Stimulated activated CD8-positive, alpha-beta memory T cell treated with anti-CD3 and anti-CD28 coated beads, Interleukin-7, amount 100 ng/mL, for 48 hours (primary cell): ENCODE results near the gene TGFBR2.

Source experiments
- DNase-seq, 2 donors: peaks; one replicate each; pipeline ENCODE4 v3.0.0-alpha.2; 2020; ENCODE audit warnings: low read depth in 1 of 2; ENCODE audit errors: extremely low read depth in 1 of 2

Gene TGFBR2

DNA sequence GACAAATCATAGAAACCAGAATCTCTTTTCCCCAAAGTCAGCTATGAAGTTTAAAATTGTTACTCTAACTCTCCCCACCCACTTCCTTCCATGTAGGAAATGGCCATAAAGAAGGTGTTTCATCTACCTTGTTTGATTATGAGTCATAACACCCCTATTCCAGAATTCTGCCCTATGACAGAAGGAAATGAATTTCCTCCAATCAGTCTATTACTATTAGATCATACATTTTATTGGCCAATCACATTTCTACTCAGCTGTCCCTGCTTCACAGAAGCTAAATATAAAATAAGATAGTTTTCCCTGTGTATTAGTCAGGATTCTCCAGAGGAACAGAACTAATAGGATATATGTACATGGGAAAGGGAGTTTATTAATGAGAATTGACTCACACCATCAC is 102.1 kb downstream of the TGFBR2 start:
- DNase-seq, result no peak

DNA sequence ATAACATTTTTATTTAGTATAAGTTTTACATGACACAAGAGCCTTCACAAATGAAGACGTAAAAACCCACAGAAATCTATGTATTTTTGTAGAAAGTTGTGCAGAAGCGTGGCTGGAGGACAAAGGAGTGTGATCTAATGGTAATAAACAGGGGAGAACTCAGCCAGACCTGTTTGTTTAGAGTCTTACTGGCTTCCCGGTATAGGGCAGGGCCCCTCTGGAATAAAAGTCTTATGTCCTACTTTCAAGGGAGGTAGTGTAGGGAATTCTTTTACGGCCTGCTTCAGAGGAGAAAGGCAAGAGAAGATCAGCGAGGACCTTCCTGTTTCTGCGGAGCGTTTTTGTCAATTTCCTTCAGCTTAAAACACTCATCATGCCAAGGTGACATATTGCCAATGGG is 103.6 kb downstream of the TGFBR2 start:
- DNase-seq, result no peak

DNA sequence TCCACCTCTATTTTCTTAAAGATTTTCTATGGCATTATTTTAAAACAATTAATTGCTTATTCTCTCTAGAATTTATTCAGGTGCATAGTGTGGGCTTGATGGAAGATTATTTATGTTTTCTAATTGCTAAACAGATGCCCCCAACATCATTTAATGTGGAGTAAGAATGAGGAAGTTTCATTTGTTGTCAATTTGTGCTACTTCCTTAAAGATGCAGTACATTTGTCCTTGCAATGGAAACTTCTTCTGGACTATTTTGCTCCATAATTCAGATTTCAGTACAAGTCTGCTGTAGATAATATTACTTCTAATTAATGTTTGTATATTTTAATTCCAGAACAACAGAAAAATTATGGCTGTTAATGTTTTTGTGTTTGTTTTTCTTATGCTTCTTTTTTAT is 104.8 kb downstream of the TGFBR2 start:
- DNase-seq, result no peak

DNA sequence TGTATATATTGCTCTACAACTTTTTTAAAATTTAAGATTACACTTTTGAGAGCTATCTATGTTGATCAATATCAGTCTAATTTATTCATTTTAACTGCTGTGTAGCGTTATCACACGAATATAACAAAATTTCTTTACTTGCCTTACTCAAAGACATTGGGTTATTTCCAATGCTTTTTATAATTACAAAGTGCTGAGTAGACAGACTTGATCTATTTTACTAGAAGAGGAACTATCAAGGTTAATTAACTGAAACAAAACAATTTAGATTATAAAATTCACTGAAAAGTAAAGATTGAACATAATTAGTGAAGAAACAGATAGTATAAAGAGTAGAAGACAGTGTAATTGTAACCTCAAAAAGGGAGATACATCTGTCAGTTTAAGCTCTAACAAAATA is 105.5 kb downstream of the TGFBR2 start:
- DNase-seq, result no peak

DNA sequence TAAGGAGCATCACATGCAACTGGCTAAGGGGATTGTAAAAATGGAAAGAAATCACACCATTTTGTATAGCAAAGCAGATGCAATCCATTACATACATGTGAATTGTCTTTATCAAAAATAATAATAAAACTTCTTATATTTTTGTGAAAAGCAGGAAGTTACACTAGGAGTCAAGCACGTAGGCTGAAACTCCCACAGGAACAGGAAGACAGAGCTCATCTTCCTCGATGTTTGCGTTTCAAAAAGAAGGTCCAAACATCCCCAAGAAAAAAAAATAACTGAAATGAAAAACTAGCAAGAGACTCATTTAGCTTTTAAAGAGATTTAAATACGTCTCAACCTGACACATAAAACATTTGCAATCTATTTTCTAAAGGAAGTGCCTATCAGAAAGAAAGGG is 106.6 kb downstream of the TGFBR2 start:
- DNase-seq, result no peak

DNA sequence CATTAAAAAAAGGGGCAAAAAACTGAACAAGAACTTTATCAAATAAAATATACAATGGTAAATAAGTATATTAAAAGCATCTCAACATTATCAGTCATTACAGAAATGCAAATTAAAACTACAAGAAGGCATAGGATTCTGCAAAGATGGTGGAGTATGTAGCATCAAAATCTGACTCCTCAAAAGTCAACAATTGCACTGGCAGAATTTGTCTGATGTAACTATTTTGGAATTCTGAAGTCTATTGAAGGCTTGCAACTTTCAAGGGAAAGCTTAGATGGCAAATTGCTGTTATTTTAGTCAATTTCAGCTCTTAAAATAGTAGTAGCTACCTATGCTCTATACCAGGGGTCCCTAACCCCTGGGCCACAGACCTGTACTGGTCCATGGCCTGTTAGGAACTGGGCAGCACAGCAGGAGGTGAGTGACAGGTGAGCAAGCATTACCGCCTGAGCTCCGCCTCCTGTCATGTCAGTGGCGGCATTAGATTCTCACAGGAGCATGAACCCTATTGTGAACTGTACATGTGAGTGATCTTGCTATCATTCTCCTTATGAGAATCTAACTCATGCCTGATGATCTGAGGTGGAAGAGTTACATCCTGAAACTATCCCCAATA is 107.6 kb downstream of the TGFBR2 start:
- no peak for DNase-seq

DNA sequence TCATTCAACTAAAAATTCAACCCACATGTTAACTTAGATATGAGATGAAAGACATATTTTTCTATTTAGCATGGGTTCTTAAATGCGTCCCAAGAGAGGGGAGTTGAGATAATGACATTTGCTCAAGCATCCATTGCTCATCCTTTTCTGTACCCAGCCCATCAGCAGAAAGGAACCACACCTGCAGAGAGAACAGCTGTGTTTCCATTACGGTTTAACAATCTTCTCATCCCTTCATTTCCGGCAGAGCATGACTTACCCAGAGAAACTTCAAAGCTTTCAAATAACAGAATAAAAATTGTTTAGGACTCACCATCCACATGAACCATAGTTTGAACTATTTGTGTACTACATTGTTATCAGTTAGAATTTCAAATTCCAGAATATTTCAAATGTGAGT is 113.1 kb downstream of the TGFBR2 start:
- no peak for DNase-seq

DNA sequence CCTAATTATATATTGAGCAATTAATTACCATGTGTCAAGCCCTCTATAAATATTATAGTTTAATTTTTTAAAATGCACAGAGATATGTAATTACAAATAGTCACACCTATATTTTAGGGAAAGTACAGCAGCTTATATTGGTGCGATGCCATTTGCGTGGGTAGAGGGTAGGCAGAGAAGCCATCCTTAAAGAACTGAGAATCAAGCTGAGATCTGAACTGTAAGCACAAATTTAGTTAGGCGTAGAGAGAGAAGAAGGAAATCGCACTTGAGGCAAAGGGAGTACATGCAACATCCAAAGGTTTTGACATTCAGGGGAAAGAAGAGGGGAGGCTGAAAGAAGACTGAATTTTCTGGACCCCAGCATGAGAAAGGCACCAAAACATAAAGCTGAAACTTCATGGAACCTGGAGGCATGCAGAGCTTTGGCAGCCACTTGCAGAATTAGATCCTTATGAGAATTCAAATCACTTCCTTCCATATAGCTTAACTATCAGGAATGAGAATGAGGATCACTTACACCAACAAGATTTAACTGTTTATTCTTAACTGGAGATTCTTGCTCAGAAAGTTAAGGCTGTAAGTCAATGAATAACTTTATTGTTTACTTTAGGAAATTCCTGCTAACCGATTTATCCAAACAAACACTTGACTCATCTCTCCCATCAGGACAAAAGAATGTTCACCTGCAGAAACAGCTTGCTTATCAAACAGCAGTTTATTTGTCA is 114.3 kb downstream of the TGFBR2 start:
- DNase-seq, result no peak

DNA sequence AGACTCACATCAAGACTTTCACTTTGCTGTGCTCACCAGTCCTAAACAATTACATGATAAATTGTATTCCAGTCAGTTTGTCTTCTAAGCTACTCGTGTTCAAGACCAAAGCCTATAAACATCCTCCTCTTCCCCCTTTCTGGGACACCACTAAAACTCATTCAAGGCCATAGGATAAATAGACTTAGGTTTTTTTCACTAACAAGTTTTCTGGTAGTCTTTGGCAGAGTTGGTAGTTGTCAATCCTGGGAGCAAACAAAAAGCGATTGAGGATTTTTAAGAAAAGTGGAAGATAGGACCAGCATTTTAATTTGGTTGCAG is 114.9 kb downstream of the TGFBR2 start:
- DNase-seq, result no peak

DNA sequence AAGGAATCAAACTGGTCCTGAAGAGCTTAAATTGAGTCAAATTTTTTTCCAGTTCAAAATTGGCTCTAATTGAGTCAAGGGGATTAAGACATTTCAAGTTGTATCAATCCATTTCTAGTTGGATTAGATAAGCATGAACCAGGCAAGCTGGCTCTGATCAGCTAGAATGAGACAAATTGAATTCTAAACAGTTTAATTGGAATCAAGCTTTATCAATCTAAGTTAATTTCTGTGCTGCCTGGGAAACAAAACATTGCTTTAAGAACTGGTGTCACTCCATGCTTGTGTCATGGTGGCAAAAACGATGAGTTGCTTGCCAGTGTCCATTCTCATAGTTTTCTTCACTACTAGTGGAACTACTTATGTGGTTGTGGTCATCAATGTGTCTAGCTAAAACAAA is 116.8 kb downstream of the TGFBR2 start:
- DNase-seq, result no peak

DNA sequence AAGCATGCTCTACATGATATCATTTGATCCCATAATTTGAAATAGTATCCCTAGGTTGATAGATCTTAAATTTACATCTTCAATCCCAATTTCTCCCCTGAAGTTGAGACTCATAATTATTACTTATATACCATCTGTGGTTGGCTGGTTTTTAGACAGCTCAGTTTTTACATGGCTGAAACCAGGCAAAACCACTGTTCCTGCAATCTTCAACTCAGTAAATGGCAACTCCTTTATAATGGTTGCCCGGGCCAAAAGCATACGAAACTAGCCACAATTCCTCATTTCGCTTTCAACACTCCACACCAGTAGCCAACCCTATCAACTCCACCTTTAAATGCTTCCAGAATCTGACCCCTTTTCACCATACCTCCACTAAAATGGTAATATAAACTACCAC is 118.5 kb downstream of the TGFBR2 start:
- no peak for DNase-seq

DNA sequence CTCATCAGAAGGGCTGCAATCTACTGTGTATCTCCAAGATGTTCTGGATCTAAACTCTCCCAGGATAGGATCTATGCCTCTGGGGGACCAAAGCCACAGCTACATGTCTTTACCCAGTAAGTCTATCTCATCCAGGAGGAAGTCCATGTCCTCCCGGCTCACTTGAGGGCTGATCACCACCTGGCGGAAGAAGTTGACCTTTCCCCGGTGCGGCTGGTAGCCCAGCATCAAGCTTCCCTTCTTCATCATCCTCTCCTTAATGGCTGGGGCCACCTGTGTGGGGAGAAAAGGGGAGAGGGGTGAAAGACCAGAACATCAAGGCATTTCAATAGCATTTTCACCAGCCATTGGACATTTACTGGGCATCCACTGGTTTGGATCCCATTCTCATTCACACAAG is 121.7 kb downstream of the TGFBR2 start:
- no peak for DNase-seq

DNA sequence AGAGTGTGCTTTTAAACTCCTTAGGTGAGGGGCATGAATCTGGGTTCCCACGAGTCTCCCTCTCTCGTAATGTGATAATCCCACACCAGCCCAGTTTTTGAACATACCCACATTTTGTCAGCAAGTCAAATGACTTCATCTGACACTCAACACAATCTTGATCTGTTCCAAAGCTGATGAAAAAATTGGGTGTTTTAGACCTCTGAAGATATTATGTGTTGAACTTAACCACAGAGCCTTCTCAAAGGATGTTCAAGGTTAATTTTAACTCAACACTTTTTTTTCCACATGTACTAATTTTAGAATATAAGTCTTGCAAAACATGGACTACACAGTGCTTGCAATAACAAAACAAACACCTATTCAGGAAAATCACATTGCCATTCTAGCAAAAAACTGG is 123.1 kb downstream of the TGFBR2 start:
- no peak for DNase-seq

DNA sequence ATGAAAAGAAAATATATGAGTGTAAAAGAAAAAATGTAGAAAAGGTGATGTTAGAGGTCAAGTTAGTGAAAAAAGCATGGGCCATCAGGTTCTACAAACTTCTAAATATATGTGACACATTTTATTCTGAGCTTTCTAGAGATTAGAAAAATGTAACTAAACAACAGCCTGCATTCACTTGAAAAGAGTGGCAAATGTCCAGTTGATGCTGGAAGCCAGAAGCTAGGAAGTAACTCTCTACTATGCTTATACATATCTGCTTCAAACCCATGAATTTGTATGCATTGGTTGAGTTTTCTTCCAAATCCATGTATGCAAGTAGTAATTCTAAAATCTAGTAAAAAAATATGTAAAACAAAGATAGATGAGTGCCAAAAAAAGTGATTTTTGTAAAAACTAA is 123.5 kb downstream of the TGFBR2 start:
- DNase-seq, result no peak

DNA sequence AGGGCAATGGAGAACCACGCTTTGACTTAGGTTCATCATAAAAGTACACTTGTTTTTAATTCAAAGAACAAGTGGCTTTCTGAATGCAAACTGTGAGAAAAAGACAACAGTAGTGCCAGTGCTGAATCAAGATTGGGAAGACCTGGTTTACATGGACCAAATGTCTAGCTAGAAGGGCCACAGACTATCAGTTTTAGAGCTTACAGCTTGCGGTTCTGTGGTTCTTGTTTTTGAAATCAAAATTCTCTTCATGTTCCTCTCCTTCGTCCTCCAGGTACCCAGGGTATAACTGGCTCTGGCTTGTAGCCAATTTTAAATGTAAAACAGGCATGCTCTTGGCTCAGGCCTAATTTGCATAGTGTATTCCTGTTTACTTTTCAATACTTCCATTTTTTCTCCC is 124.6 kb downstream of the TGFBR2 start:
- no peak for DNase-seq

DNA sequence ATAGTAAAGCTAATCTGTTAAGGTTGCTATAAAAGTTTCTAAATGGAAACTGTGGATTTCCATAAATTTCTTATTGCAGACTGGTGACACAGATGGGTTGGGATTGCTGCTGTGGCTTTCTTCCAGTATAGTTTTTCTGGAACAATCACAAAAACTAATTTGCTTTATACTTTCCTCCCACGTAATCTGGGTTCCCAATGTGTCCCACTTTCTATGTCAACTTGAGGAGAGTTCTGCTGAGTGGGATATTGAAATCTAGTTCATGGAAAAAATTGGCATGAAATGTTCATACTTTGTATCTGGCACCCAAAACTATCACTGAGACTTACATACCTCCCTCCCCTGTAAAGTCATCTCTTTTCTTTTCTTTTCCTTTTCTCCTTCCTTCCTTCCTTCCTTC is 126.8 kb downstream of the TGFBR2 start:
- DNase-seq, result no peak

DNA sequence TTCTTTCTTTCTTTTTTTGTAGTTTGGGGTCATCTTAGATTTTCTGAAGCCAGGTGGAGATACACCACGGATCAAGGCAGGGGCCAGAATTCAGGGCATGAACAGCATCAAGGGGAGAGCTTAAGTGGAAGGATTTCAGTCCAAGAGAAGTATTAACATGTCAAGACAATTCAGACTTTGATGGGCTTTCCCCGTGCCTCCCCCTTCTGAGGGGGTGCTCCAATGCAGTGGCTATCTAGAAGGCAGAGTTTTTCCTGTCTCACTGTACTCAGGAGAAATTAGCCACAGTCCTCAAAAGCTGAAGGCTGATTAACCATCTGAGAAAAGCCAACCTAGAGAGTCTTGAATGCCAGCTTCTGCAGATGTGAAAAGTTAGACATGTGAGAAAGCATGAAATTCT is 127.3 kb downstream of the TGFBR2 start:
- no peak for DNase-seq

DNA sequence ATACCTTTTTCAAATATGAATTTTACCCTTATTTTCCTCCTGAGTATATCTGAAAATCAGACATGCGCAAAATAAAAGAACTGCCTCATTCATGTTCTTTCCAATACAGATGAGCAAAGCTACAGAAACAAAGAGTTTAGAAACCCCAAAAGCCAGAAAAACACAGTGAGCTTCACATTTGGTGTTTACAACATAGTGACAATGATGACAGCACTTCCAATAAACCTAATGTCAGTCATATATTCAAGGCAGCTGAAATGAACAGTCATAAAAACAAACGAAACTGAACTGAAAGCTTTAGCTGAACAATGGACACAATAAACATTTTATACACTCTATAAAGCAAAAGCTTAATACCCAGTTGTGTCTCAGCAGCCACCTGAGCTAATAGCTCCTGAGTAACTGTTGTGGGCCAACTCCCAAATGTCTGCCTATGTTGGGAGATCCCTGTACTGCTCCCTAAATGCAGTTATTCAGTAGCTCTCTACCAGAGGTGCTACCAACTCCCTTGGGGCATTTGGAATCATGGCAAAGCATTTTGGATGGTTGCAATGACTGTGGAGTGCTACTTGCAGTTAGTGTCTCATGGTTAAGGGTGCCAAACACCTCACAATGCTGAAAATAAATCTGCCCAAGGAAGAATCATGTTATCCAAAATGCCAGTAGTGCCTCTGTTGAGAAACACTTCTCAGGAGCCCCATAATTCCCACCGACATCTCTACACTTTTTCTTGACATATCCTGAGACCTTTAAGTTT is 131.5 kb downstream of the TGFBR2 start:
- no peak for DNase-seq

DNA sequence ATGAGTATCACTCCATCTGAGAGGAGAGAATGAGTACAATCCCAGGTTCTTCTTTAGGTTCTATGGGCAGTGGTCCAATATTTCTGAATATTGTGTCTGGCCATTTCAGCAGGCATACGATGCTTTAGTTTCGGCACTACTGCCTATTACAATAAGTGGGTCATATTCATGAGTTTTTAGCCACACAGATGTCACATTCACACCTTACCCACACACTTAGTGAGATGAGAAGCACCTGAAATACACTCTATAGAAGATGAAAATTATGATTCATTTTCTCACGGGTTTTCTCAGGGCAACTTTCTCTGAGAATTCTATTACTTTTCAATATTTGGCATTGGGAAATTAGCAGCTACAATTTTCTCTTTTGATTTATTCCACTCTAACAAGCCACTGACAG is 132.2 kb downstream of the TGFBR2 start:
- no peak for DNase-seq

DNA sequence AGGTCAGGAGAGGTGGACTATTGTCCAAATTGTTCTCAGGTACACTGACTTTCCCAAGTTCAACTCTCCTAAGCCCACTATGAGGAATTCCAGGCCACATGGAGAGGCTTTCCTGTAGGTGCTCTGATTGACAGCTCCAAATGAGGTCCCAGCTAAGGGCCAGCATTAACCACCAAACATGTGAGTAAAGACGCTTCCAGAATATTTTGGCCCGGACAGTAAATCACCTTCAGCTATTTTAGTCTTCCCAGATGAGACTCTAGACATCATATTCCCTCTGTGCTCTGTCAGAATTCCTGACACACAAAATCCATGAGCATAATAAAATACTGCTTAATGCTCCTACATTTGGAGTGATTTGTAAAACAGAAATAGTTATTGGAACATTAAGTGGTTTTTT is 135.5 kb downstream of the TGFBR2 start:
- no peak for DNase-seq

DNA sequence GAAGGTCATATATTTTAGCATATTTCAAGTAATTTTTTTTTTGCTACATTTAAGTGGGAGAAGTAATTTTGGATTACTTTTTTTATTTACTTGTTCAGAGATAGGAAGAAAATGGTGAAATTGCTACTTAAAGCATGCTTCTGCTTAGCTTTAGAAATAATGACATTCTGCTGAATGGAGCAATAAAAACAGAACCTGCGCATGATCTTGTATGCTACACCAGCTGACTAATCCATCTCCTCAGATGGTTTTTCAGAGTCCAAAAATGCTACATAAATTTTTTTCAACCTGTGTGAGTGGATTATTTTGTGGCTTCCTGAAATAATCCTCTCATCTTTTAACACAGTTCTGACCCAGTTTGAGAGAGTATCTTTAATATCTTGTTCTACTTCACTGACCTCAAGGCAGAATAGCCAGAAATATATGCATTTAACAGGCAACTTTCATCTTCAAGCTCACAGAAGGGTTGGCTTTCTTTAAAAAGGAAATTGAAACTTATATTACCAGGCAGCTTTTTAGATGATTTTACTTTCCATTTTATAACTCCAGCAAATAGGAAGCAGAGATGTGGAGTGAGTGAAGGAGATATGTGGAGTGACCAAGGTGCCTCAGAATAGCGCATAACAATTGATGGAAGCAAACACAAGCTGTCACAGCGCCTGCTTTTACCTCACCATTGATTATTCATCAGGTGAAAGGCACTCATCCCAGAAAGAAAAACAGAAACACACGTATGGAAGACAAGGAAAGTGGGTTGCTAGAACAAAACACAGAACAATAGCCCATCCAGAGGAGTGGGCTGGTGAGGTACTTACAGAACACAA is 136.6 kb downstream of the TGFBR2 start:
- no peak for DNase-seq
